Left renal pelvis (tissue), 4 donors: Measurements from ENCODE around the gene LOXHD1. TPM values are rescaled to one million over a fixed set of nuclear protein-coding genes. Genes with fewer than 3 reads are reported as not detected.

Source experiments
- DNase-seq, 4 donors: peaks; one replicate each; pipeline ENCODE4 v3.0.0-alpha.2; 2013; ENCODE audit warnings: low read depth in 4 of 4, low spot score in 3 of 4
- polyA plus RNA-seq, 4 donors: library from polyadenylated mRNA; unstranded; fragments of 120-200 nt; gene quantifications; one replicate each; pipeline ENCODE4 v1.2.1, GENCODE V29; 2013; ENCODE audit not compliant: insufficient read length in 4 of 4

The LOXHD1 gene
- polyA plus RNA-seq, 4 donors: 0.56 to 0.85 (median 0.61) TPM

DNA sequence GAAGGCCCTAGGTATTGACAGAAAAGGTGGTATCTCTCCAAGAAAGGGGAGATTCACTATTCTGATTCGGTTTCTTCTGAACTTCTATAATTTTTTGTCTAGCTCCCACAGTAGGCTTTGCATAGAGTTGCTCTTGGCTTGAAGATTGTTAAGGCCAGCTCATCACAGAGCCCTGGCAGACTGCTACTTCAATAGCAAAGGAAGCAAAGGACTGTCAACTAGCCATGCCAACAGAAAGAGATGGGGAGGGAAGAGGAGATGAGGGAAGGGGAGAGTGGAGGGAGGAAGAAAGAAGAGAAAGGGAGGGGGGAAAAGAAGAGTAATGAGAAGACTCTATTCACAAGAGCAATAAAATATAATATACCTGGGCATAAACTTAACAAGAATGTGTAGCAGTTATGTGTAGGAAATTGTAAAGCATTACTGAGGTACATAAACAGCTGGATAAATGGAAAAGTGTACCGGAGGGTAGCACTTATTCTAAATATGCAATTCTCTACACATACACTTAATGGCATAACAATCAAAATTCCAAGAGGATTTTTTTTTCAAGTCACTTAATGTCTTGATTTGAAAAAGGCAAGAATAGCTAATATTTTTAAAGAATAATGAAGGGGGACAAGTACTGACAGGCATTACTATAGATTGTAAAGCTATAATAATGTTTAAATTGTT, 102.5 kb downstream of the LOXHD1 start:
- DNase-seq: no peak

DNA sequence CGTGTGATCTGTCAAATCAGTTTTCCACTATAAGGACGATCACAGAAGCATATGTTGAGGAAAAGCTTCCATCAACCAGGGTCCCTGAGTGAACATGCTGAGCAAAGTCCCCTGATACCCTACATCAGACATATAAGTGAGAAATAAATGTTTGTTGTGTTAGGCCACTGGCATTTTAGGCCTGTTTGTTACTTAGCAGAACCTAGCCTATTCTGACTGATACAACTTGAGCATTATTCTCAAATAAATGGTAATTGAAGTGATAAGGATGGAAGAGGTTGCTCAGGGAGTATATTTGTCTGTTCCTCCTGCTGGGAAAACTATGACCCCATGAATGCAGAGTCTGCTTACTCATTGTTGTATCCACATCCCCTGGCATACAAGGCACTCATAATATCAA, 106.4 kb downstream of the LOXHD1 start:
- no peak for DNase-seq

DNA sequence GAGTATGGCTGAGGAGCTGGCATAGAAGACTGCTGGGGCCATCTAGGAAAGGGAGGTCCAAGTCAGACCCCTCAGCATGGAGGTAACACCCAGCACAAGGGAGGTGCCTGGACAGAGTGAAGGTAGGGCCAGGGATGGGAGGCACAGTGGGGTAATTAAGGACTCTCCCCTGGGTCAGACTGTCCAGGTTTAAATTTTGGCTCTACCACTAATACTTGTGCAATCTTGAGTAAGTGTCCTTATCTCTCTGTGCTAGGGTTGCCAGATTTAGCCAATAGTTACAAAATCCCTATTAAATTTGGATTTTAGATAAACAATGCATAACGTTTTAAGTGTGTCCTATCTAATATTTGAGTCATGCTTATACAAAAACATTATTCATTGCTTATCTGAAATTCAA, 109.5 kb downstream of the LOXHD1 start:
- no peak for DNase-seq

DNA sequence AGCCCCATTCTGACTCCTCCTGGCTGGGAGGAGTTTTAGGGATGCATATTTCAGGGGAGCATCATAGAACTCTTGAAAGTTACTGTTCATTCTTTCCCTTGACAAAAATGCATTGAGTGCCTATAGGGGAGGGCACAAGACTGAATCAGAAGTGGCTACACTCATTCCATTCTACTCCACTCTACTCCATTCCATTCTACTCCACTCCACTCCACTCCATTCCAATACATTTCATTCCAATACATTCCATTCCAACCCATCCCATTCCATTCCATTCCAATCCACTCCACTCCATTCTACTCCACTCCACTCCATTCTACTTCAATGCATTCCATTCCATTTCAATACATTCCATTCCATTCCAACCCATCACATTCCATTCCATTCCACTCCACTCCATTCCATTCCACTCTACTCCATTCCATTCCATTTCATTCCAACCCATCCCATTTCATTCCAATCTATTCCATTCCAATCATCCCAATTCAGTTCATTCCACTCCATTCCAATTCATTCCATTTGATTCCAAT, 110.8 kb downstream of the LOXHD1 start:
- no peak for DNase-seq

DNA sequence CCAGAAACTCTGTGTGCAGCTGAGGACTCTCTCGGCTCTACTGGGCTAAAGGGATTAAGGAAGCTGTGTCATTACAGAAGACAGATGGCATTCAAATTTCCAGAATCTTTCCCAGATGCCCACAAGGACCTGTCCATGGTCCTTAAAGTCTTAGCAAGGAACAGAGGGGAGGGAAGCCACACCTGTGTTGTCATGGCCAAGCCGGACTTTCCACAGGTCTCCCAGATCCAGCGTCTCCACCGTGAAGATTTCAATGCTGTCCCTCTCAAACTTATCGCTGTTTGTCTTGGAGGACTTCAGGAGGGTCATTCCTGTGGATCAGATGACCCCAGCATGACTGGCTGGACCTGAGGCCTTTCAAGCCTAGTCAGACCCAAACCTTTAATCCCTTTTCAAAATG, 114.5 kb downstream of the LOXHD1 start:
- DNase-seq: peak; percentile 8 to 42 (median 21)

DNA sequence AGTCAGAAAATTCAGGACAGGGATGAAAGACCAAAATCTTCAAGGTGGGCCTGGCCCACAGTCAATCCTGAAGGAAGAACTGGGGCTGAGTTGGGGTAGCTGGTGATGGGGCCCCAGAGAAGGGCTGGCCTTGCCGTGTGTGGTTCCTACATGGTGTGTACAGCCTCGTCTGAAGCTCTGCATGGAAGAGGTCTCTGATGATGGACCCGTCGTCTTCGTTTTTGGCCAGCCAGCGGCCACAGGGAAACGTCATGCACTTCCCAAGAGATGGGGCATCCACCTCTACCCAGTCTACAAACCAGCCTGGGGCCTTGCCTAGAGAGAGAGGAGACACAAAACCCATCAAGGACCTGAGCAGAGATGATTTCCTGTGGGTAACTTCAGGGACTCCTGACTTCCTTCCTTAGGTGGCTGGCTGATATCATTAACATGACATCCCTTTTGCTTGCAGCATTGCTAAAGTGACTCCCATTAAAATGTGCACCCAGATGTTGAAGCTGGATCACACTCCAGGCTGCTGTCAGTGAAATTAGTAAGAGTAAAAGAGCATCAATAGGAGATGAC, 115.3 kb downstream of the LOXHD1 start:
- DNase-seq: no peak

DNA sequence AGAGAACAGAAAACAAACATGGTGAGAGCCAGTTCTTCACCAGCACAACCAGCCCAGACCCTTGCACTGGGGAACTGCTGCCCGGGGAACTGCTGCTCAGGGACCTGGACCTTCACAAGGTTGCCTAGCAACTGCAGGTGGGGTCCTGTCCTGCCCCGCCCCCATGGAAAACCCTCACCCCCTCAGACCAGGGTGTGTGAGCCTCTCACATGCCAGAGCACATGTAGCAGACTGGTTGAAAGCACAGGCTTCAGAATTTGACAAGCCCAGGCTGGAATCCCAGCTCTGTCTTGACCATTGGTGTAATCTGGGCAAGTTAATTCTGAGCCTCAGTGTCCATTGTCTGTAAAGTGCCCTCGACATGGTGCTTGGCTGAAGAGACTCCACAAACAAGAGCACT, 118.6 kb downstream of the LOXHD1 start:
- DNase-seq: no peak

DNA sequence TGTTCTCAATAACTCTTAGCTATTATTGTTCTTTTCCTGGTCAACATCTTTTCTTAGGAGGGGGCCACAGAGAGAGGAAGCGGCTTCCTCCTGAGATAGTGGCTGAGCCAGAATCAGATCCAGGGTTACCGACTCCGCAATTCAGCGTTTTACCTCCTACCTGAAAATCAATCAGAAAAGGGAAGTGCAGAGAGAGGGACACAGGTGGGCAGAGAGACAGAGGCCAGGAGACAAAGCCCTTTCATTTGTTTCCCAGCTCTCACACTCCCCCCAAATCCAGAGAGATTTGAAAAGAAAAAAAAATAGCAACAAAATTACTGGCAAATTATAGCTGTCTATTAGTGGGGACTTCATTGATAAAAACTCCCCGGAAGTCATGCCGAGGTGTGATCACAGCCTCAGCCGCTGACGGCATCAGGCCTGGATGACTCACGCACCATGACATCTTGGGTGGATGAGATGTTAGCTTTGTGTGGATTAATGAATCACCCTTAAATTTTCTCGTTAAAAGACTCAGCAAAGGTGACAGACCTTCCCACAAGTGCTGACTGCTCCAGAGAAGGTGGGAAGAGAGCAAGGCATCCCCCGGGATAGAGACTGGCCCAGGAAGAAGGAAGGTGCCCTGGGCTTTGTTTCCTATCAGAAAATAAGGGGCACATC, 120.7 kb downstream of the LOXHD1 start:
- no peak for DNase-seq

DNA sequence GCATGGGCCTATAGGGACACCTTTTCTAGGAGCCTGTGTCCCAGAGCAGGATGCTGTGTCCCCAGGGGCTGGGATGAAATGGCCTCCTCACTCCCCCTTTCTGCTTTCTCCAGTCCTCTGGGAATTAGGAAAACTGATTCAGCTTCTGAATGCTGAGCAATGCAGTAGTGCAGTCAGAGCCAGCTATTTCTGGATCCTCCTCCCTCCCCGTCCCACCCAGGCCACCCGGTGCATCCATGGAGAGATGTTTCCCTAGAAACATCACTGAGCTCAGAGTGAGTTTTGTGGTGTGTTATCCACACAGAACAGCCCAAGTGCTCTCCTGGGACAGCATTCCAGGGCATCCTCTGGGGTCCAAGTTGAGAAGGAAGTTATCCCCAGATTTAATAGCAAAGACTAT, 125.5 kb downstream of the LOXHD1 start:
- no peak for DNase-seq

DNA sequence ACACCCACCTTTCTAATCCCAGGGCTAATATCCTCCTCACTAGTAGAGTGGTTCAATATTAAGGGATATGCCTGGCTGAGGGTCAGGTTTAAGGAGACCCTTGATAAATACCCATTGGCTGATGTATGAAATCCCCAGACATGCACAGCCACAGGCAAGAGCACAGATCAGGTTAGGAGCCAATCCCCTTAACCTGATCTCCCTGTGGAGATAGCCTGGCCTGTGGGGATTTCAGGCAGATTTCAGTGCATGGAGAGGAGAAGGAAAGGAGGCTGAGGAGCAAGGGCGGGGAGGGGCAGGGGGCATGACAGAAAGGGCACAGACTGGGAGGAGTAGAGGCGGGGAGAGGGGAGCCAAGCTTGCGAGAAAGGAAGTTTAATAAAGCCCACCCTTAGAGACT, 129.0 kb downstream of the LOXHD1 start:
- no peak for DNase-seq

DNA sequence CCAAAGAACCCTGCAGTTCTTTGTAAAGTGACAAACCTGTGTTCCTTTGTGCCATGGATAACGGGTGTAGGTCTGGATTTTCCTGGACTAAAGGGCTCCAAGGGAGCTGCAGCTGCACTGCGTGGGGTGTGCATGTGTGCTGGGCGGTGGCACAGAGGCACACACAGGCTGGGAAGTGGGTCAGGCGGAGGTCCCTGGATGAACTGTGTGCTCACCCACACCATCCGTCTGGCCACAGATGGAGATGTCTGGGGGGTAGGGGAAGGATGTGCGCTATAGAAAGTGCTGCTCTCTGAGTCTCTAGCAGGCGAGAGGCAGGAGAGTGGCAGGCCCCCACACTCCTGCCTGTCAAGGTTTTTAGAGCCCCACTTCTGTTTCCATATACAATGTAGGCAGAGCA, 137.2 kb downstream of the LOXHD1 start:
- DNase-seq: no peak

DNA sequence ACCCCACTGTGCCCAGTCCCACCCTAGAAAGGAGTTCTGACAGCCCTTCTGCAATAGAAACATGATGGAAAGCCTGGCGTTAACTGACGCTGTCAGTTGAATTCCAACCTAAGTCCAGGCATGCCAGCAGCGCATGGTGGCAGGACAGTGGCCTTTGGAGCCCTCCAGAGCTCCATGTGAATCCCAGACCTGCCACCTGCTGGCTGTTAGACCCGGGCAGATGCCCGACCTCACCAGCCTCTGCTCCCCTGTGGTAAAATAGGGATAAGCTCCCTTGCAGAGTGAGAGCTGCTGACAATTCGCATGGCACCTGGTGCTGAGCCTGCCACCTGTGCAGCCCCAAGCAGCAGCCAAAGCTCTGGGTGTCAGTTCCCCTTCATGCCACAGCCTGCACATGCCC, 138.6 kb downstream of the LOXHD1 start:
- DNase-seq: no peak

DNA sequence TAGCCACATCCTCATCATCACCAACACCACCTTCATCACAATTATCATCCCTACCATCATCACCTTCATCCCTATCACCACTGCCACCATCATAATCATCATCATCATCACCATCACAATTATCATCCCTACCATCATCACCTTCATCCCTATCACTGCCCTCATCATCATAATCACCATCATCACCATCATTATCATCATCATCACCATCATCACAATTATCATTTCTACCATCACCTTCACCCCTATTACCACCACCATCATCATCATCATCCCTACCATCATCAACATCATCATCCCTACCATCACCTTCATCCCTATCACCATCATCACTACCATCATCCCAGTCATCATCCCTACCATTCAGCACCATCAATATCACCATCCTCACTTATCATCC, 140.5 kb downstream of the LOXHD1 start:
- no peak for DNase-seq

DNA sequence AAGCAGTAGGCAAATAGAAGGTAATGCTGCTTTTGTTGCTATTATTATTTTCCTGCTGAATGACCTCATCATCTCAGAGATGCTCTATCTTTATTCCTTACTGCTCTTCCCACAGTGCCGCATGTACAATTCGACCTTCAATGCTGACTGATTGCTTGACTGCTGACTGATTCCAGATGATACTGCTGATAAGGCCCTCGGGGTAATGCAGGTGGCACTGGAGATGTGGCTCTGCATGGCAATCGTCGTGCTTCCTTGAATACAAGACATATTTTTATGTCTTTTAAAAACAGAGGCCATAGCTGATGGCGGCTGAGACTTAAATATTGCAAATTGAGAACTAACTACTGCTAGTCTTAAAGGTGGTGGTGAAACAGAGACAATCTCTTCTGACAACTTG, 146.6 kb downstream of the LOXHD1 start:
- DNase-seq: no peak

DNA sequence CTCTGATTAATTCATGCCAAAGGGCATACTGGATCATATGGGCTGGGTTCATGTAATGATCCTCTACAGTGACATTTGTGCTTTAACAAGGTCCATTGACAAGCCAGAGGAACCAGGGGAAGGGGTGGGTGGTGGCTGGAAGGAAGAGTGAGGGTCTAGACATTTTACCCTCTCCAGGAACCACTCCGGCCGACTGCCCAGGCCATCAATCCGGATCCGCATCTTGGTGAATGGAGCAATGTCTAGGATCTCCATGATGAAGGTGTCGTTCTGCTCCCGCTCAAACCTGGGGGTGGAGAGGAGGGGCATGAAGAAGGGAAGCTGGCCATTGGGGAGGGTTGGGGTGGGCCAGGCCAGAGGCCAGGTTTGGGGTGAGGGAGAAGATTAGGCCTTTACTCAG, 147.5 kb downstream of the LOXHD1 start:
- no peak for DNase-seq

DNA sequence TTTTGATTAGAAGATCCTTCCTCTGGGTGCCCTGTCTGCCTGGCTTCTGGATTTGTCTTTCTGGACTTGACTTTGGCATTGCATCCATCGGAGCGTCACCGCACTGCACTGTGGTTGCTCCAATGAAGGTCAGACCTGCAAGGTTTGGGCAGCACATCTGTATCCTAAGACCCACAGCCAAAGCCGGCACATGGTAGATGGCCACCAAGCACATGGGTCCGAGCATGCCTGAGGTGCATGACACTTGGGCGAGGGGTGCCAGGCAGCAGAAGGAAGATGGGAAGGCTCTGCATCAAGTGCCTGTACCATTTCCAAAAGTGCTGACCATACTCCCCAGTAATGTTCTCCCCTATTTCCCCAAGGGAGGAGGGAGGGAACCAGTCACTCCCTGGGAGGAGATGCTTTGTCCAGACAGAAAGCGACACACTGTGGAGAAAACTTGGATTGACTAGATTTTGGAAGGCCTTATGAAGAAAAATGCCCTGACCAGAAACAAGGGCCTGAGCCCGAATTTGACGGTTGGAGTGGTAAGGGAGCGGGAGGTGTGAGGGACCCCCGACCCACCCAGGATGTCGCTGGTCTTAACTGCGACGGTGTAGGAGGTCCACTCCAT, 149.9 kb downstream of the LOXHD1 start:
- DNase-seq: no peak

DNA sequence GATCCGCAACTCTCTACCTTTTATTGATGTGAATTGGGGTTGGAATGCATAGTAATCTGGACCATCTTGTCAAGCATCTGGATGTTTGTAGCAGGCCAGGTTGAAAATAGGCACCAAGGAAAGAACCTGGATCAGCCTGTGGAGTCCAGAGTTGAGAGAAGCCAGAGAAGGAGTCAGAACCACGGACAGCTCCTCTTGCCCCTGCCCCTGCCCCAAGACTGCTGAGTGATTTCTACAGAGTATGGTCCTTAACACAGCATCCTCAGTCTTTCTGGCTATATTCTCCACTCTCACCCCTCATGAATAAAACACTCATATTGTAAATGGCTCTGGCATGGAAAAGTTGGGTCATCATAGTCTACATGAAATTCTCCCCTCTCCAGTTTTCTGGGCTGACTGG, 154.6 kb downstream of the LOXHD1 start:
- peak in 2 of 4 donors; percentile 3 to 7 for DNase-seq

DNA sequence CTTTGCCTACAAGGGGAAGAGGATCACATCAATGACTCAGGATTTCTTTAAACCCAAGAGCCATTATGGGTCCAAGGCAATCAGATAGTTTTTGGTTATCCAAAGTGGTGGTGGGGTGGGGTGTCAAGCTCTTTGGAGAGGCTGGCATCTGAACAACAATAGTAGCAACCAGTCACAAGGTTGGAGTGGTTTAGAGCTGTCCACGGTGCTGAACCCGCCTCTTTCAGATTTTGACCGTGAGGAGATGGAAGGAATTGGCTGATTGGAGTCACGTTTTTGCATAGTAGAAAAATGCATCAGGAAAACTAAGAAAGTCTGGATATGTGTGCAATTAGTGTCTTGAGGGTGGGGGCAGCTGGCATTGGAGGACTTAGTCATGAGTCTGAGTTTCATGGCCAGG, 159.9 kb downstream of the LOXHD1 start:
- DNase-seq: peak in 3 of 4 donors; percentile 29 to 47 (median 36)

DNA sequence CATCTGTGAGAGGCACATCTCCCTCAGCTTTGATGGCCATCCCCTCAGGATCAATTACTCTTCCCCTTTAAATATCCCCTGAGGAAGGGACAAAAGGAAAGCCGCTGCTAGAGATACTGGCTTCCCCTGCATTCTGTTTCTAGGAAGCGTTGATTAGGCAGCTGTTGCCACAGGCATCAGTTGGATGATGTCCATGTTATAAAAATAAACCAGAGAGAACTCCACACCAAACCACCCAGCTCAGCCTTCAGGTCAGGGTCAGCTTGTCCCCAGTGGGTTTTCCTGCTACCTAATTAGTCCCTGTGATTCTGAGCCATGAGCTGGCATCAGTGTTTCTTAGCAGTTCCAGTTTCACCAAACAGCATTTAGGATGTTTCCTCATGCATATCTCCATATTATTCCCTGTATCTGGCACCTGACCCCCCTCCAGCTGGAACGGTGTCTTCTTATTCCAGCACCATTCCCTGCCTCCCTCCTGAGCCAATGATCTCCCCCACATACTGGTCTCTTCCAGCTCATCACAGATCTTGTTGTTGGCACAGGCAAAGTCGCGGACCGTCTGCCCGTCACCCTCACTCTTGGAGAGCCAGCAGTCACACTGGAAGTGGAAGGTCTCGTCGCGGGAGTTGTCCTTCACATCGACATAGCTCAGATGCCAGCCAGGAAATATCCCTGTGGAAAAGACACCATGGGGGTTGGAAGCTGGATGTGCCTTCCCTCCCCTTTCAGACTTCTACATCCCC, 168.4 kb downstream of the LOXHD1 start:
- no peak for DNase-seq

DNA sequence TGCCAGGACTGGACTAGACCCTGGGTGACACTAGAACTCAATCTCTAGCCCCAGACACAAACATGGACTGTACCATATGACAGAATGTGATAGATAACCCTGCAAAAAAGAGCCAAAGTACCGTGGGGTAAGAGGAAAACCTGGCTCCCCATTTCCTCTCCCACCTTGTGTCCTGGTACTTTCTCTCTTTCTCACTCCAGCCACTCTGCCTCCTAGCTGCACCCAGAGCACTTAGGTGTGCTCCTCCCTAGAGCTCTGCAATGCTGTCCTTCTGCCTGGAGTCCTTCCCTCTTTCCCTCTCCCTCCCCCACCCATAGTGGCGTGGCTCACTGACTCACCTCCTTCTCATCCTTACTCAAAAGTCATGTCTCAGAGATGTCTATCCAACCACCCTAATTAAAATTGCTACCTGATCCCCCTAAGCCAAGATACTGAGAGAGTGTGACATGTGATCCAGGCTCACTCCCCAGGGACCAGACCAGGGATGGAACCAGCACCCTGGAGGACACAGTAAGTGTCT, 171.3 kb downstream of the LOXHD1 start:
- DNase-seq: no peak

DNA sequence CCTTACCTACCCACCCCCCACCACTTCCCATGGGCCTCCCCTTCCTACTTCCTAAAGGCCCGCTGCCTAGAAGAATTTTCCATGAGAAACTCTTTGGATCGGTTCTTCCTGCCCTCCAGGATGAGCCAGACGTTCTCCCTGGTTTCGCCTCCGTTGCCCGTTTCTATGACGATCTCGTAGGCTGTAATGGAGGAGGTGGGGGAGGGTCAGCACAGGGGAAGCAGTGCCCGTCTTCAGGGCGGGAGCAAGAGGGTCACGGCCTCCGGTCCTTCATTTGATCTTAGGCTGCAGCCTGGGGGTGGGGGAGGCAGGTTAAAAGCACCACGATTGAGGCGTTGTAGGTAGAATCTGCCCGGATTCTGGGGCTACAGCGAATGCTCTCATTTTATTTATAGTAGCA, 172.0 kb downstream of the LOXHD1 start:
- DNase-seq: no peak
